Uterus (tissue), 4 donors: ENCODE data around the gene TAF11L13. TPM values are rescaled to one million over a fixed set of nuclear protein-coding genes. Genes with fewer than 3 reads are reported as not detected.

ENCODE experiments used
- DNase-seq, 2 donors: peaks; one replicate each; pipeline ENCODE4 v3.0.0-alpha.2; 2019 to 2020
- H3K27ac ChIP-seq, 2 donors: fragments of 200-600 bp; sonication (generic); 1 replicate in 1 of 2; 2 replicates in 1 of 2; pipeline ENCODE4 v1.5.1; 2016 to 2018
- H3K27me3 ChIP-seq, 2 donors: fragments of 200-600 bp; sonication (generic); one replicate each; pipeline ENCODE4 v1.5.1; 2018 to 2019; ENCODE audit warnings: control low read depth in 1 of 2
- H3K36me3 ChIP-seq, 2 donors: fragments of 200-600 bp; sonication (generic); one replicate each; pipeline ENCODE4 v1.5.1; 2019; ENCODE audit warnings: control low read depth in 1 of 2
- H3K4me1 ChIP-seq, 2 donors: fragments of 200-600 bp; sonication (generic); one replicate each; pipeline ENCODE4 v1.5.1; 2018 to 2019; ENCODE audit warnings: control low read depth in 1 of 2
- H3K4me3 ChIP-seq, 2 donors: fragments of 200-600 bp; sonication (generic); 1 replicate in 1 of 2; 2 replicates in 1 of 2; pipeline ENCODE4 v1.5.1; 2018 to 2019; ENCODE audit warnings: mild to moderate bottlenecking in 1 of 2
- H3K9me3 ChIP-seq, 2 donors: fragments of 200-600 bp; sonication (generic); one replicate each; pipeline ENCODE4 v1.5.1; 2019; ENCODE audit warnings: control low read depth in 1 of 2
- POLR2A ChIP-seq, 2 donors: fragments of 450-650 bp; IDR thresholded peaks; one replicate each; pipeline ENCODE4 v1.6.1; 2016; ENCODE audit warnings: antibody characterized with exemption in 2 of 2, mild to moderate bottlenecking in 1 of 2, moderate library complexity in 1 of 2
- intact Hi-C: fragments of 100-400 bp; cut with DNase I; formaldehyde crosslinking; loops from one replicate; pipeline ENCODE4 v1.15.1; 2023; ENCODE audit warnings: low total_unique reads
- total RNA-seq, 4 donors: library from RNA; depleted of rRNA in 3 of 4; stranded (reverse); fragments of >200 nt in 3 of 4; gene quantifications; one replicate each; pipeline versions ENCODE4 v1.1.0 to v1.2.4, GENCODE V29; 2014 to 2023
- TF ChIP-seq, protein P1 (sequence below), 4 experiments: fragments of 200-600 bp in 2 of 4; fragments of 450-650 bp in 2 of 4; sonication (generic) in 2 of 4; IDR thresholded peaks; one replicate each; pipeline ENCODE4 v1.5.1; 2016 to 2019; ENCODE audit warnings: antibody characterized with exemption in 4 of 4, mild to moderate bottlenecking in 2 of 4, moderate library complexity in 1 of 4
- donor health status: DM: yes; HTN: yes; CAD: no.

TAF11L13 gene
- total RNA-seq, 4 donors from 2014 or later = not detected

DNA sequence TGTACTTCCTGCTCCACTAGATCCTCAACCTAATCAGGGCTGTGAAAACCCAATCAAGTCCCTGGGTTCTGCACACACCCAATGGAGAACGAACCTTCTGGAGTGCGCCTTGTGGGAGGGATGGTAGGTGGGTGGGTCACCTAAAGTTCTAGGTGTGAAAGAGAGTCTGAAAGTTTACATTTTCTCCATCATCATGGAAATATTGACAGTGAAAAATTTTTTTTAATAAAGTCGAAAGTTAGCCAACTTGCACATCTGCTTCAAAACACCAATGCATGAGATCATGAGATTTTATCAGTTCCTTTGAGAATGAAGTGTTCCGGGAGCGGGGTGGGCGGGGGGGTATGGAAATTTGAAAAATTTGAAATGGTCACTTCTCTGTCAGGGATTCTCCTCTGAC, 24.0 kb downstream of the TAF11L13 start:
- H3K4me3 ChIP-seq = no peak overlapping the region
- H3K27me3 ChIP-seq = no peaks in the 10 kb centered on the region
- H3K9me3 ChIP-seq = no peaks in the 10 kb centered on the region
- H3K27ac ChIP-seq = no peak overlapping the region
- no peaks in the 10 kb centered on the region for H3K4me1 ChIP-seq
- no peak for DNase-seq
- H3K36me3 ChIP-seq = no peaks in the 10 kb centered on the region
- no peak for TF ChIP-seq POLR2A (IDR thresholded peaks at IDR 0.05)
- TF ChIP-seq, protein P1, sequence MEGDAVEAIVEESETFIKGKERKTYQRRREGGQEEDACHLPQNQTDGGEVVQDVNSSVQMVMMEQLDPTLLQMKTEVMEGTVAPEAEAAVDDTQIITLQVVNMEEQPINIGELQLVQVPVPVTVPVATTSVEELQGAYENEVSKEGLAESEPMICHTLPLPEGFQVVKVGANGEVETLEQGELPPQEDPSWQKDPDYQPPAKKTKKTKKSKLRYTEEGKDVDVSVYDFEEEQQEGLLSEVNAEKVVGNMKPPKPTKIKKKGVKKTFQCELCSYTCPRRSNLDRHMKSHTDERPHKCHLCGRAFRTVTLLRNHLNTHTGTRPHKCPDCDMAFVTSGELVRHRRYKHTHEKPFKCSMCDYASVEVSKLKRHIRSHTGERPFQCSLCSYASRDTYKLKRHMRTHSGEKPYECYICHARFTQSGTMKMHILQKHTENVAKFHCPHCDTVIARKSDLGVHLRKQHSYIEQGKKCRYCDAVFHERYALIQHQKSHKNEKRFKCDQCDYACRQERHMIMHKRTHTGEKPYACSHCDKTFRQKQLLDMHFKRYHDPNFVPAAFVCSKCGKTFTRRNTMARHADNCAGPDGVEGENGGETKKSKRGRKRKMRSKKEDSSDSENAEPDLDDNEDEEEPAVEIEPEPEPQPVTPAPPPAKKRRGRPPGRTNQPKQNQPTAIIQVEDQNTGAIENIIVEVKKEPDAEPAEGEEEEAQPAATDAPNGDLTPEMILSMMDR (IDR thresholded peaks at IDR 0.05) = no peak
- intact Hi-C loops = no loop called here

DNA sequence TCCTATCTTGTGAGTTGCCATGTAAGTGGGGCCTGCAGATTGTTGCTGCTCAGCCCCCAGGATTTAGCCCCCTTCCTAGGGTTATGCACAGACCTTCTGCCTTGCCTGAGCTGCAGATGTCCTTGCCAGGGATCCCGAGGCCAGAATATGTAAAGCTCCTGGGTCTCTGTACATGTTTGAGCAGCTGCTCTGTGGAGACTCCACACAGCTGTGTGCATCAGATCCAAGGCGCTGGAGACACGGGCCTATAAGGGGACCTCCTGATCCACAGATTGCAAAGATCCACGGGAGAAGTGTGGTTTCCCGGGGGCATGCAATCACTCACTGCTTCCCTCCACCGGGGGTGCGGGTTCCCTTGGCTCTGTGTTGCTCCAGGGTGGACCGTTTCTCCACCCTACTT, 31.3 kb downstream of the TAF11L13 start:
- Histone ChIP-seq H3K27ac (no peak overlapping the region), H3K9me3 (no peaks in the 10 kb centered on the region), H3K4me3 (no peak overlapping the region), H3K27me3 (no peaks in the 10 kb centered on the region), H3K36me3 (no peaks in the 10 kb centered on the region), H3K4me1 (no peaks in the 10 kb centered on the region)
- no peak for DNase-seq
- intact Hi-C loops = no loop called here
- TF ChIP-seq, protein P1 (IDR thresholded peaks at IDR 0.05) = no peak
- TF ChIP-seq POLR2A (IDR thresholded peaks at IDR 0.05) = no peak

DNA sequence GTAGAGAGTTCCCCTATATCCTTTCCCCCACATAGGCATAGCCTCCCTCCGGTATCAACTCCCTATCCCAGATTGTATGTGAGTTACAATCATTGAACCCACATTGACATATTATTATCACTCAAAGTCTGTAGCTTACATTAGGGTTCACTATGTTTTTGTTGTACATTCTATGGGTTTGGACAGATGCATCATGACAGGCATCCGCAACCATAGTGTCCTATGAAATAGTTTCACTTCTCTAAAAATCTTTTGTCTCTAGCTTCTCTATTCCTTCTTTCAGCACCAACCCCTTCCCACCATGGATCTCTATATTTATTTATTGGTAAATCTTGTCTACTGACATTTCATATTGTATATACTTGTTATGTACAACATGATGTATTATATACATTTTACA, 33.9 kb downstream of the TAF11L13 start:
- DNase-seq = no peak
- Histone ChIP-seq H3K9me3 (no peaks in the 10 kb centered on the region), H3K27ac (no peak overlapping the region)

DNA sequence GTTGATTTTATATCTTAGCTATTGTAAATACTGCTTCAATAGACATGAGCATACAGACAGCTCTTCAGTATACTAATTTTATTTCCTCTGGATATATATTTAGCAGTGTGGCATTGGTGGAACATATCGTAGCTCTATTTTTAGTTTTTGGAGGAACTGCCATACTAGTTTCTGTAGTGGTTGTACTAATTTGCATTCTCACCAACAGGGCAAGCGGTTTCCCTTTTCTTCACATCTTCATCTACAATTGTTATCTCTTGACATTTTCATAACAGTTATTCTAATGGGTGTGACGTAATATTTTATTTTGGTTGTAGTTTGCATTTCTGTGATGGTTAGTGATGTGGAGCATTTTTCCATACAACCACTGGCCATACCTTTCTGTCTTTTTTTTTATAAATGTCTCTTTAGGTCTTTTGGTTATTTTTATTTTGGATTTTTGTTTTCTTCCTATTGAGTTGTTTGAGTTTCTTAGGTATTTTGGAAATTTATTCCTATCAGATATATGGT, 34.9 kb downstream of the TAF11L13 start:
- no peak overlapping the region for H3K27ac ChIP-seq
- H3K4me1 ChIP-seq = no peaks in the 10 kb centered on the region
- no peaks in the 10 kb centered on the region for H3K9me3 ChIP-seq
- no peak overlapping the region for H3K4me3 ChIP-seq
- TF ChIP-seq POLR2A (IDR thresholded peaks at IDR 0.05) = no peak
- TF ChIP-seq, protein P1 (IDR thresholded peaks at IDR 0.05) = no peak
- H3K36me3 ChIP-seq = no peaks in the 10 kb centered on the region
- DNase-seq = no peak
- intact Hi-C loops = no loop called here
- no peaks in the 10 kb centered on the region for H3K27me3 ChIP-seq

More for the DNA sequence above, 33.9 kb downstream of the TAF11L13 start:
- TF ChIP-seq, protein P1 (IDR thresholded peaks at IDR 0.05) = no peak
- no peak for TF ChIP-seq POLR2A (IDR thresholded peaks at IDR 0.05)
- Histone ChIP-seq H3K4me3 (no peak overlapping the region), H3K36me3 (no peaks in the 10 kb centered on the region), H3K4me1 (no peaks in the 10 kb centered on the region), H3K27me3 (no peaks in the 10 kb centered on the region)
- intact Hi-C loops = no loop called here

DNA sequence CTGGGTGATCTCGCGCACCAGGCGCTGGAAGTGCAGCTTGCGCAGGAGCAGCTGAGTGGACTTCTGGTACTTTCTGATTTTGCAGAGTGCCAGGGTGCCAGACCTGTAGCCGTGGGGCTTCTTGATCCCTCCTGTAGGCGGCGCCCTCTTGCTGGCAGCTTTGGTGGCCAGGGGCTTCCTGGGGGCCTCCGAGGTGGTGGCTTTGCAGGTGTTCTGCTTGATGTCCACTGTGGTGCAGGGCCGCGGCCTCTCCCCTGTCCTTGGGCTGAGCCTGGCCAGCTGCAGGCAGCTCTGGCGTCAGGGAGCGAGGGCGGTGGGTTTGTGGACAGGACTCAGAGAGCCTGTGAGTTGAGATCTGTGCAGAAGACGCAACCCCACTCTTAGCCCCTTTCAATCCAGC, 38.5 kb downstream of the TAF11L13 start:
- H3K4me1 ChIP-seq = no peaks in the 10 kb centered on the region
- H3K9me3 ChIP-seq = no peaks in the 10 kb centered on the region
- H3K4me3 ChIP-seq = no peak overlapping the region
- H3K36me3 ChIP-seq = no peaks in the 10 kb centered on the region
- no peaks in the 10 kb centered on the region for H3K27me3 ChIP-seq
- H3K27ac ChIP-seq = no peak overlapping the region
- intact Hi-C loops = no loop called here
- no peak for TF ChIP-seq POLR2A (IDR thresholded peaks at IDR 0.05)
- TF ChIP-seq, protein P1 (IDR thresholded peaks at IDR 0.05) = no peak
- DNase-seq = no peak
